K562 (cell line): Measurements from ENCODE around the gene GPR21. TPM values are rescaled to one million over a fixed set of nuclear protein-coding genes. Genes with fewer than 3 reads are reported as not detected.

Experiments used
- ATAC-seq: fragments of 200-7000 bp; cut with Tn5 transposase; 3 replicates; pipeline ENCODE4 v1.9.1; 2020; ENCODE audit warnings: moderate library complexity
- BruUV-seq: library from RNA; stranded (reverse); fragments of 400-500 nt; replicated peaks from 2 replicates; lab custom pipeline; 2021; lab: Mats Ljungman, UMichigan
- CTCF ChIA-PET: fragments of 300-600 bp; formaldehyde crosslinking; extraction: SDS; loops from one replicate; lab custom pipeline; 2021; ENCODE audit warnings: low intra/inter-chr PET ratio; lab: Yijun Ruan, JAX
- POLR2A ChIA-PET: fragments of 300-600, 350-650 bp; sonication (Branson Sonifier 250); formaldehyde crosslinking; extraction: SDS; loops from one replicate; lab custom pipeline; 2021; ENCODE audit warnings: antibody characterized with exemption, inconsistent platforms; lab: Yijun Ruan, JAX
- DNase-seq, 4 experiments: peaks; one replicate each; pipeline versions ENCODE4 v3.0.0 to v3.0.0-alpha.2; 2011 to 2018; ENCODE audit warnings: low spot score in 3 of 4, mixed read lengths in 3 of 4; ENCODE audit errors: extremely low read depth in 1 of 4
- FAIRE-seq: peaks from 2 replicates; lab custom pipeline; 2011; peaks lifted over from hg19 to GRCh38; lab: Jason Lieb, UNC
- H2AFZ ChIP-seq: 2 replicates; pipeline ENCODE4 v1.6.0; 2011; ENCODE audit warnings: low read depth, low read length, control low read depth, inconsistent platforms
- H3K27ac ChIP-seq: fragments of 200-600 bp; 3 replicates; pipeline ENCODE4 v1.8.0; 2011; ENCODE audit warnings: low read depth, mild to moderate bottlenecking, control low read depth, inconsistent platforms, low read length, moderate library complexity, mixed read lengths; ENCODE audit errors: extremely low read depth
- H3K27me3 ChIP-seq, 2 experiments: fragments of 300-600 bp in 1 of 2; 2 replicates in 1 of 2; 3 replicates in 1 of 2; pipeline versions ENCODE4 v1.6.0 to v1.8.0; 2011; ENCODE audit warnings: inconsistent platforms in 2 of 2, low read length in 2 of 2, mild to moderate bottlenecking in 1 of 2, mixed read lengths in 1 of 2, moderate library complexity in 1 of 2; ENCODE audit not compliant: control insufficient read depth in 2 of 2, insufficient read depth in 2 of 2
- H3K36me3 ChIP-seq: fragments of 300-600 bp; 3 replicates; pipeline ENCODE4 v1.8.0; 2011; ENCODE audit warnings: mild to moderate bottlenecking, low read length, inconsistent platforms; ENCODE audit not compliant: control insufficient read depth, insufficient read depth
- H3K4me1 ChIP-seq, 2 experiments: fragments of 200-600 bp in 1 of 2; replicated peaks in 1 of 2; 2 replicates in 1 of 2; 3 replicates in 1 of 2; pipeline versions ENCODE4 v1.5.1 to v1.8.0; 2011; ENCODE audit warnings: inconsistent platforms in 2 of 2, low read length in 2 of 2, mild to moderate bottlenecking in 1 of 2, mixed read lengths in 1 of 2, moderate library complexity in 1 of 2; ENCODE audit not compliant: control insufficient read depth in 2 of 2, insufficient read depth in 2 of 2
- H3K4me2 ChIP-seq: 2 replicates; pipeline ENCODE4 v1.6.1; 2011; ENCODE audit warnings: low read length, control low read depth, inconsistent platforms, mixed read lengths; ENCODE audit not compliant: insufficient read depth
- H3K4me3 ChIP-seq: fragments of 200-600 bp; sonication (generic), shearing (Covaris generic); 2 replicates; pipeline ENCODE4 v1.5.1; 2016; ENCODE audit warnings: control low read depth, inconsistent platforms
- H3K79me2 ChIP-seq: fragments of 200-600 bp; 3 replicates; pipeline ENCODE4 v1.8.0; 2011; ENCODE audit warnings: low read length, inconsistent platforms; ENCODE audit not compliant: control insufficient read depth, insufficient read depth
- H3K9ac ChIP-seq, 2 experiments: 2 replicates each; pipeline versions ENCODE4 v1.6.0 to v1.6.1; 2011; ENCODE audit warnings: low read depth in 2 of 2, low read length in 2 of 2, control low read depth in 1 of 2, inconsistent platforms in 1 of 2, mild to moderate bottlenecking in 1 of 2, mixed read lengths in 1 of 2; ENCODE audit not compliant: insufficient read depth in 1 of 2
- H3K9me1 ChIP-seq: one replicate; pipeline ENCODE4 v1.6.0; 2011; ENCODE audit warnings: inconsistent platforms, mild to moderate bottlenecking, low read length, moderate library complexity; ENCODE audit not compliant: control insufficient read depth, insufficient read depth
- H3K9me3 ChIP-seq: replicated peaks from 2 replicates; pipeline ENCODE4 v1.5.1; 2011; ENCODE audit warnings: low read depth, low read length, inconsistent platforms; ENCODE audit not compliant: control insufficient read depth, insufficient read depth
- H4K20me1 ChIP-seq: replicated peaks from 2 replicates; pipeline ENCODE4 v1.6.1; 2011; ENCODE audit warnings: low read length, inconsistent platforms, mixed read lengths; ENCODE audit not compliant: control insufficient read depth, insufficient read depth
- EZH2 ChIP-seq: IDR thresholded peaks from 2 replicates; pipeline ENCODE4 v1.6.1; 2012; ENCODE audit warnings: low read depth, mild to moderate bottlenecking, inconsistent platforms, low read length, borderline replicate concordance
- FOXK2 ChIP-seq, 2 experiments: fragments of 450-650 bp; IDR thresholded peaks in 1 of 2; conservative IDR thresholded peaks in 1 of 2; 2 replicates each; pipeline ENCODE4 v1.6.1; 2016; ENCODE audit warnings: low read depth in 2 of 2, mild to moderate bottlenecking in 1 of 2
- MAZ ChIP-seq, 2 experiments: fragments of 450-650 bp in 1 of 2; sonication (generic) in 1 of 2; formaldehyde crosslinking; IDR thresholded peaks in 1 of 2; conservative IDR thresholded peaks in 1 of 2; 2 replicates each; pipeline versions ENCODE4 v1.4.0 to v1.5.0; 2020; ENCODE audit warnings: mild to moderate bottlenecking in 1 of 2, missing genetic modification reagents in 1 of 2
- MCM3 ChIP-seq: fragments of 450-650 bp; IDR thresholded peaks from 2 replicates; pipeline ENCODE4 v1.6.1; 2016
- NCOA1 ChIP-seq: fragments of 450-650 bp; IDR thresholded peaks from 2 replicates; pipeline ENCODE4 v1.6.1; 2016; ENCODE audit warnings: low read depth
- NFIC ChIP-seq: fragments of 450-650 bp; IDR thresholded peaks from 2 replicates; pipeline ENCODE4 v1.6.1; 2017; ENCODE audit warnings: mild to moderate bottlenecking, inconsistent platforms
- PHB ChIP-seq: fragments of 250-450 bp; sonication (Bioruptor Pico); IDR thresholded peaks from 2 replicates; pipeline ENCODE4 v1.5.0; 2021
- PML ChIP-seq: IDR thresholded peaks from 2 replicates; pipeline ENCODE4 v1.6.1; 2012; ENCODE audit warnings: low read length, inconsistent platforms
- RAD21 ChIP-seq, 2 experiments: fragments of 250-450 bp in 1 of 2; fragments of 450-650 bp in 1 of 2; sonication (Bioruptor Pico) in 1 of 2; formaldehyde crosslinking in 1 of 2; IDR thresholded peaks in 1 of 2; conservative IDR thresholded peaks in 1 of 2; 2 replicates each; pipeline versions ENCODE4 v1.4.0 to v1.8.0; 2020 to 2022; ENCODE audit warnings: mild to moderate bottlenecking in 2 of 2, moderate library complexity in 1 of 2
- SMARCE1 ChIP-seq: fragments of 450-650 bp; IDR thresholded peaks from 2 replicates; pipeline ENCODE4 v1.7.1; 2016; ENCODE audit warnings: mild to moderate bottlenecking
- SPI1 ChIP-seq: IDR thresholded peaks from 2 replicates; pipeline ENCODE4 v1.6.1; 2011; ENCODE audit warnings: low read depth, low read length, control low read depth, borderline replicate concordance
- STAG1 ChIP-seq: sonication (generic); formaldehyde crosslinking; IDR thresholded peaks from 2 replicates; pipeline ENCODE4 v1.5.0; 2020; ENCODE audit warnings: missing genetic modification reagents, borderline replicate concordance
- TEAD1 ChIP-seq, 2 experiments: fragments of 450-650 bp in 1 of 2; sonication (generic) in 1 of 2; formaldehyde crosslinking; IDR thresholded peaks; 2 replicates each; pipeline versions ENCODE4 v1.4.0 to v1.8.0; 2020 to 2022; ENCODE audit warnings: mild to moderate bottlenecking in 2 of 2, missing genetic modification reagents in 1 of 2
- USF1 ChIP-seq: sonication (generic); formaldehyde crosslinking; IDR thresholded peaks from 2 replicates; pipeline ENCODE4 v1.9.0; 2022; ENCODE audit warnings: mild to moderate bottlenecking, missing genetic modification reagents
- ZEB2 ChIP-seq: fragments of 450-650 bp; IDR thresholded peaks from 2 replicates; pipeline ENCODE4 v1.6.1; 2016
- ZNF140 ChIP-seq: fragments of 250-450 bp; sonication (Bioruptor Pico); IDR thresholded peaks from 2 replicates; pipeline ENCODE4 v1.8.0; 2021; ENCODE audit warnings: moderate library complexity, mild to moderate bottlenecking, inconsistent platforms
- ZNF175 ChIP-seq: fragments of 200-800 bp; sonication (Bioruptor generic); IDR thresholded peaks from 2 replicates; pipeline ENCODE4 v1.6.1; 2016; ENCODE audit warnings: low read depth, mild to moderate bottlenecking, missing genetic modification characterization, missing compliant biosample characterization
- ZNF668 ChIP-seq: fragments of 250-450 bp; sonication (Bioruptor Pico); IDR thresholded peaks from 2 replicates; pipeline ENCODE4 v1.8.0; 2022; ENCODE audit warnings: mild to moderate bottlenecking, inconsistent platforms
- ZNF717 ChIP-seq: fragments of 250-450 bp; sonication (Bioruptor Pico); IDR thresholded peaks from 2 replicates; pipeline ENCODE4 v1.5.0; 2021
- in situ Hi-C: fragments of 300-500 bp; cut with MboI; formaldehyde crosslinking; loops from 4 replicates; pipeline ENCODE4 v1.15.0; 2018; ENCODE audit warnings: inconsistent platforms, mixed read lengths
- intact Hi-C: fragments of 100-400 bp; cut with micrococcal nuclease; formaldehyde crosslinking; loops from 2 replicates; pipeline ENCODE4 v1.14.2; 2022
- polyA plus RNA-seq, 8 experiments: library from polyadenylated mRNA; depleted of rRNA in 4 of 8; stranded (reverse) in 5 of 8; unstranded in 3 of 8; fragments of >200 nt; fragmentation: Nextera tagmentation in 2 of 8; fragmentation: Illumina TruSeq in 1 of 8; extraction: Ambion mirVana in 2 of 8; extraction: Trizol in 1 of 8; gene quantifications; 2 replicates each; pipeline versions ENCODE4 v1.2.1 to v1.2.3, GENCODE V29; 2011 to 2014; ENCODE audit warnings: inconsistent platforms in 1 of 8, missing spikeins in 1 of 8
- total RNA-seq, 7 experiments: library from RNA; depleted of rRNA in 6 of 7; stranded (reverse); fragments of >200 nt in 6 of 7; fragmentation: Illumina TruSeq in 2 of 7; extraction: Trizol in 2 of 7; gene quantifications; 2 replicates each; pipeline versions ENCODE4 v1.2.1 to v1.2.3, GENCODE V29; 2011 to 2021; ENCODE audit warnings: low replicate concordance in 1 of 7
- TF ChIP-seq, protein P1 (sequence below): fragments of 250-450 bp; sonication (Bioruptor Pico); IDR thresholded peaks from 2 replicates; pipeline ENCODE4 v1.4.0; 2020

GPR21 gene
- total and polyA plus RNA-seq, 9 of the 15 experiments (the other 6 are each of a cell fraction or from before 2014, with no cell fraction given) = 0.16 to 0.83 (median 0.36) TPM; not detected in 6

DNA sequence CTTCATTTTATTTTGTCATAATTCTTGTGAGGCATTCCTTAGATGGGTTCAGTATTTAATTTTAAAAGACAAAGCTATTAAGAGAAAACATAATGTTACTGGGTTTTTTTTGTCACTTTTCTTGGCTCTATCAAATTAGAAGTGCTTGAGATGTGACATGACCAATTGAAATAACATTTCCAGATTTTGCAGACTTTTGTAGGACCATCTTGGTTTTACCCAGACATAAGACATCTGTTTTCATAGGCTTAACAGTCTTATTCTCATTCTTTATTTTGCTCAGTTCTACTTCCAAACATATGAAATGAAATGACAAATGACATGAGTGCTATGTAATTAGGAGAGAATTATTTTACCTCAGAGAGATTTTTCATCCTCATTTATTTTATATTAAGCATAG lies 19.6 kb downstream of the GPR21 start:
- Histone ChIP-seq H3K36me3 (peaks cover 3% of the 10 kb centered on the region; the same call in 1 of the 3 replicates), H3K4me3 (no peak overlapping the region), H3K9me1 (no peaks in the 10 kb centered on the region), H3K4me2 (no peak overlapping the region), H3K9ac (no peak overlapping the region), H3K27me3 (no peaks in the 10 kb centered on the region), H3K9me3 (no peaks in the 10 kb centered on the region), H3K79me2 (no peaks in the 10 kb centered on the region)
- in situ Hi-C loops = no loop called here
- no peak for ATAC-seq
- CTCF ChIA-PET = no interaction called here
- BruUV-seq = no TSS peak
- TF ChIP-seq ZNF717 (CRISPR knock-in tag) = no peak
- no peak for TF ChIP-seq MAZ (CRISPR knock-in tag; conservative IDR thresholded peaks at IDR 0.05 in 1 of 2, IDR thresholded peaks at IDR 0.05 in 1 of 2)
- TF ChIP-seq FOXK2 (conservative IDR thresholded peaks at IDR 0.05 in 1 of 2, IDR thresholded peaks at IDR 0.05 in 1 of 2; ENCODE audit: low read depth in 2 of 2) = no peak
- no peak for TF ChIP-seq ZNF175 (CRISPR knock-in tag)
- no peak for TF ChIP-seq ZEB2
- TF ChIP-seq ZNF140 (CRISPR knock-in tag) = no peak
- no peak for TF ChIP-seq PHB (CRISPR knock-in tag)
- TF ChIP-seq USF1 (CRISPR knock-in tag) = no peak
- TF ChIP-seq NCOA1 = no peak
- no peak for TF ChIP-seq NFIC
- TF ChIP-seq SMARCE1 = no peak
- no peak for TF ChIP-seq PML
- no peak for TF ChIP-seq ZNF668
- TF ChIP-seq SPI1 = no peak
- TF ChIP-seq RAD21 (CRISPR knock-in tag; conservative IDR thresholded peaks at IDR 0.05 in 1 of 2, IDR thresholded peaks at IDR 0.05 in 1 of 2) = no peak
- no peak for TF ChIP-seq EZH2
- TF ChIP-seq, protein P1, sequence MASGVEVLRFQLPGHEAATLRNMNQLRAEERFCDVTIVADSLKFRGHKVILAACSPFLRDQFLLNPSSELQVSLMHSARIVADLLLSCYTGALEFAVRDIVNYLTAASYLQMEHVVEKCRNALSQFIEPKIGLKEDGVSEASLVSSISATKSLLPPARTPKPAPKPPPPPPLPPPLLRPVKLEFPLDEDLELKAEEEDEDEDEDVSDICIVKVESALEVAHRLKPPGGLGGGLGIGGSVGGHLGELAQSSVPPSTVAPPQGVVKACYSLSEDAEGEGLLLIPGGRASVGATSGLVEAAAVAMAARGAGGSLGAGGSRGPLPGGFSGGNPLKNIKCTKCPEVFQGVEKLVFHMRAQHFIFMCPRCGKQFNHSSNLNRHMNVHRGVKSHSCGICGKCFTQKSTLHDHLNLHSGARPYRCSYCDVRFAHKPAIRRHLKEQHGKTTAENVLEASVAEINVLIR (CRISPR knock-in tag) = no peak
- no peak for TF ChIP-seq TEAD1 (CRISPR knock-in tag; IDR thresholded peaks at IDR 0.05)
- no peak for TF ChIP-seq STAG1 (CRISPR knock-in tag)
- no peak for TF ChIP-seq MCM3
- TF ChIP-seq, all 486 proteins: peak for 0
- POLR2A ChIA-PET = interaction anchor here (1.2 kb wide), 1 partner anchor 10 kb away, joined by 3 read pairs; no protein-coding TSS in a partner anchor
- DNase-seq (no peak), FAIRE-seq (no peak)
- no peak overlapping the region for H3K27ac ChIP-seq
- H4K20me1 ChIP-seq = no peaks in the 10 kb centered on the region
- H2AFZ ChIP-seq = no peak overlapping the region
- no peaks in the 10 kb centered on the region for H3K4me1 ChIP-seq
- intact Hi-C loops = no loop called here
